Fibroblast of skin of left biceps (primary cell): Measurements from ENCODE around the gene EAF1.
"Not testable (repeated sequence)": the region's sequence is repeated elsewhere in the genome, so short reads cannot be mapped to it uniquely, and the experiment has no call there.

ENCODE experiments used
- DNase-seq, 2 experiments: peaks; one replicate each; pipeline ENCODE4 v3.0.0-alpha.2; 2013; ENCODE audit warnings: low read depth in 2 of 2

The EAF1 gene

DNA sequence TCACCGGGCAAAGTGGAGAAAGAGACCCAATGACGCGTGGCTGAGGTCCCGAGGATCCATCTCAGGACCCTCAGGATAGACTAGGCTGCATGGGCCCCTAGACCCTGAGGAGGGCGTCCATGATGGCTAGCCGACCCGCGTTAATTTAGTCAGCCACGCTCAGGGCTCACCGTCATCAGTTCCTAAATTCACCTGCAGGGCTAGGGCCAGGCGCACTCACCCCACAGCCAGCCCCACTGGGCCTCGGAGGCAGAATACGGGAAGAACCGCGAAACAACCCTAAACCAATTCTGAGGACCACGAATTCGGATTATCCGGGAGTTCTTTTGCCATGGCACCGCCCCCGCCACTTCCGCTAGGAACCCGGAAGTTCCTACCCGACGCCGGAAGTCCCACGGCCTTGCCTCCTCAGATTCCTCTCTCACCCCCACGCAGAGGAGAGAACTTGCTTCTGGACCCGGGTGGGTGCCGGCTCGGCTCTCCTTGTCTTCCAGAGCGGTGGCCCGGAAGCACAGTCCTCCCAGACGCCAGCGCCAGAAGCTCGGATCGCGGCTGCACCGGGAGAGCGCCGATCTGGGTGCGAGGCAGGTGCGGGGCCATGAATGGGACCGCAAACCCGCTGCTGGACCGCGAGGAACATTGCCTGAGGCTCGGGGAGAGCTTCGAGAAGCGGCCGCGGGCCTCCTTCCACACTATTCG, at the start of gene EAF1, which contains the start of gene METTL6:
Gene EAF1 (plus strand): TSS at position 417 of the 699 bp plus-strand sequence. CDS start 182 bp downstream, at position 599.
Gene METTL6 (minus strand): TSS at position 363 of the 699 bp plus-strand sequence. CDS start 1,033 bp downstream, outside the sequence.
- DNase-seq = peak; percentile 33 to 38

DNA sequence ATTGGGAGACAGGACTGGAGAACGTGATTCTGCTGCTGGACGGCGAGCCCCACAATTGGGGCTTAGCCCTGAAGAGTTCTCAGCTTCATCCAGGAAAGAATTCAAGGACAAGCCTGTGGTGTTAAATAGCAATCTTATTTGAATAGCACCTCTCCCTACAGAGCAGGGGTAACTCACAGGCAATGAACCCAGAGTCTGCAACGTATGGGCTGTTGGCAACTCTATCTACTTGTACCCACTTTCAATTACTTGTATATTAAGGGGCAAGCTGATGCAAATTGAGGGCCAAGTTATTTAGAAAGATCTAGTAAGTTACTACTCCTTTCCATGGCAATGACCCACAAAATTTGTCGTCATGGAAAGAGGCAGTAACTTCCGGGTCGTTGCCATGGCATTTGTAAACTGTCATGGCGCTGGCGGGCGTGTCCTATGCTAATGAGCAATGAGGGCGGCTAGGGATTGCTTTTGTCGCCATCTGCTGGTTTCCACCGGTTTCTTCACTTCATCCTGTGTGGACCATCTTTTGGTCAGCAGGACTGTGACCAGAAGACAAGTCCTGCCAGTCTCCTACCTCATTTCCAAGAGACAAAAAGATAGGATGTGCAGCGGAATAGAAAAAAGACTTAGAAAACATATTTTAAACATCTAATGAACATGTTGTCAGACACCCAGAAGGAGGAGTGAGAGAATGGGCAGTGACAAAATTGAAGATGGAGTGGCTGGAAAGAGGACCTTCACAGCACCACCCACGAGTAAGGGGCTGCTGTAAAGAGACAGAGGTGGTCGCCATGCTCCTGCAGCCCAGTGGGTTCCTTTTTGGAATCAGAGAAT, 49.2 kb upstream of the EAF1 start:
- peak; percentile 84 to 85 for DNase-seq

DNA sequence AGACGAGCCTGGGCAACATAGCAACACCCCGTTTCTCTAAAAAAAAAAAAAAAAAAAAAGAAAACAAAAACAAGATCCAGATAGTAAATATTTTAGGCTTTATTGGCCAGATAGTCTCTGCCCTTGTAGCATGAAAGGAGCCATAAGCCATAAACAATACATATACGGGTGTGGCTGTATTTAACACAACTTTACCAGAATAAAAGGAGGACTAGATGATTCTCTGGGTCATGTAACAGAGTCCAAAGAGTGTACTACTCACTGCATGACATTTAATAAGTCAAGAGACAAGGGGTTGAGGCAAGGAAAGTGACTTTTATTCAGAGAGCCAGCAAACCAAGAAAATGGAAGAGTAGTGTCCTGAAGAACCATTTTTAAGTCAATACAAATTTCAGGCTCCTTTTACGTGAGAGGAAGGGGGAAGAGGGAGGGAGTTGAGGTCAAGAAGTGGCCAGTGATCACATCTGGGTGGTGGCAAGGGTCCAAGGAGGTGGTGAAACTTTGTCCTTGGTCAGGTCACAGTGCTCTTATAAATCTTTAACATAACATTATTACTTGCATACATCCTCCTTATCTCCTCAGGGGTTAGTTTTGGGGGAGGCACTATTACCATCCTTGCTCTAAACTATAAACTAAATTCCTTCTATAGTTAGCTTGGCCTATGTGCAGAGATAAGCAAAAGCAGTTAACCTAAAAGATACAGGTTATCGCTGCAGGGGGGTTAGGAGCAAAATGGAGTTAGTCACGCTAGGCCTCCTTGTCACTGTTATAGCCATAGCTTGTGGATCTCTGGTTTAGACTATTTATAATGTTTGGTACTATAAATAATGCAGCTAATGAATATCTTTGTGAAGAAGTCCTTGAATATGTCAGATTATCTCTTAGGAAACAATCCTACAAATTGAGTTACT, 46.2 kb upstream of the EAF1 start:
- DNase-seq = no peak

DNA sequence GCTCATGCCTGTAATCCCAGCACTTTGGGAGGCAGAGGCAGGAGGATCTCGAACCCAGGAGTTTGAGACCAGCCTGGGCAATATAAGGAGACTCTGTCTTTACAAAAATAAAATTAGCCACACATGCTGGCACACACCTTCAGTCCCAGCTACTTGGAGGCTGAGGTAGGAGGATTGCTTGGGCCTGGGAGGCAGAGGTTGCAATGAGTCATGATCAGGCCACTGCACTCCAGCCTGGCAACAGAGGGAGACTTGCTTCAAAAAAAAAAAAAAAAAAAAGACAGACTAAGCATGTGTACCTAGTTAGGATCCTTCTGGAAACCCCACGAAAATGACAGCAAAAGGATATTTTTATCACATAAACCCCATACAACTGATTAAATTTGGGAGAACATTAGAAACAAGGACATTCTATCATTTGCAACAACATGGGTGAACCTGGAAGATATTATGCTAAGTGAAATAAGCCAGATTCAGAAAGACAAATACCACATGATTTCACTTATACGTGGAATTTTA, 44.9 kb upstream of the EAF1 start:
- DNase-seq = no peak

DNA sequence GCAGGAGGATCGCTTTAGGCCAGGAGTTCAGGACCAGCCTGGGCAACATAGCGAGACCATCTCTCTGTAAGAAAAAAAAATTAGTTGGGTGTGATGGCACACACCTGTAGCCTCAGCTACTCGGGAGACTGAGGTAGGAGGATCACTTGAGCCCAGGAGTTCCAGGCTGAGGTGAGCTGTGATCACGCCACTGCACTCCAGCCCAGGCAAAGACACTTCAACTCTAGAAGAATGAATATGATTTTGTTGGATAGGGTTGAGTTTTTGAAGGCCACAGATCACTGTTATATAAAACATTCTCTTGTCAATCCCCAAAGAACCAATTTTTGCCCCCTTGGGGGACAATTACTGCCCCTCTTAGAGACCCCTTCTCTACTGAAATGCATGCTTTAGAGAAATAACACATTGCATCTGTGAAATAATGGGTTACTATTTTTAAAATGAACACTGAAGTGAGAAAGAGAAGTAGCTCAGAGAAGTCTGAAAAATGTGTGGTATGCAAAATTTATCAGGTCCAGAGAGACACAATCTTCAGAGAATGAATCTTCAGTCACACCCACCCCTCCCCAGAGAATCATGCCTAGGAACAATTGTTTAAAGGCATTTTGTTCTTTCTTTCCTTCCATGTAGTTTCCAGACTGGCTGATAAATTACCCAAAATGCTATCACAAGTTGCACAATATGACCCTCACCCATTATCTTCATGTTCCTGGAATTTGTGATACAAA, 42.7 kb upstream of the EAF1 start:
- no peak for DNase-seq

DNA sequence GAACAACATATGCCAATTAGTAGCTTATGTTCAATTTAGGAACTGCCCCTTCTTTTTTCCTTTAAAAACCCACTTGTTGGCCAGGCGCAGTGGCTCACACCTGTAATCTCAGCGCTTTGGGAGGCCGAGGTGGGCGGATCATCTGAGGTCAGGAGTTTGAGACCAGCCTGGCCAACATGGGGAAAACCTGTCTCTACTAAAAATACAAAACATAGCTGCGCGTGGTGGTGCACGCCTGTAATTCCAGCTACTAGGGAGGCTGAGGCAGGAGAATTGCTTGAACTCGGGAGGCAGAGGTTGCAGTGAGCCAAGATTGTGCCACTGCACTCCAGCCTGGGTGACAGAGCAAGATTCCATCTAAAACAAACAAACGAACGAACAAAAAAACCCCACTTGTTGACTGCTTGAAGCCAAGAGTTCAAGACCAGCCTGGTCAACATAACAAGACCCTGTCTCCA, 42.1 kb upstream of the EAF1 start:
- DNase-seq = not testable (repeated sequence)

DNA sequence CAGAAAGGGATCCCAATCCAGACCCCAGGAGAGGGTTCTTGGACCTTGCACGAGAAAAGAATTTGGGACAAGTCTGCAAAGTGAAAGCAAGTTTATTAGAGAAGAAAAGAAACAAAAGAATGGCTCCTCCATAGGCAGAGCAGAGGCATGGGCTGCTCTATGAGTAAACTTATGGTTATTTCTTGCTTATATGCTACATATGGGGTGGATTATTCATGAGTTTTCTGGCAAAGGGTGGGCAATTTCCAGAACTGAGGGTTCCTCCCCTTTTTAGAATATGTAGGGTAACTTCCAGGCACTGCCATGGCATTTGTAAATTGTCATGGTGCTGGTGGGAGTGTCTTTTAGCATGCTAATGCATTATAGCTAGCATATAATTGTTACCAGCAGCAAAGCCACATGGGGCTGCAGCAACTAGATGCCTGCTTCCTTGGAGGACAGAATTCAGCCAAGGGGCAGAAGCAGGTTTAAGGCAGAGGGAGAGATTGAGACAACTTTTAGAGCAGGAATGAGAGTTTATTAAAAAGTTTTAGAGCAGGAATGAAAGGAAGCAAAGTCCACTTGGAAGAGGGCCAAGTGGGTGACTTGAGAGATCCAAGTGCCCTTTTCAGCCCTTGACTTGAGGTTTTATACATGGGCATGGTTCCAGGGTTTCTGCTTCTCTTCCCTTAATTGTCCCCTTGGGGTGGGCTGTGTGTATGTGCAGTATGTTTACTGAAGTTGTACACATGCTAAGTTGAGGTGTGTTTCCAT, 41.3 kb upstream of the EAF1 start:
- no peak for DNase-seq

DNA sequence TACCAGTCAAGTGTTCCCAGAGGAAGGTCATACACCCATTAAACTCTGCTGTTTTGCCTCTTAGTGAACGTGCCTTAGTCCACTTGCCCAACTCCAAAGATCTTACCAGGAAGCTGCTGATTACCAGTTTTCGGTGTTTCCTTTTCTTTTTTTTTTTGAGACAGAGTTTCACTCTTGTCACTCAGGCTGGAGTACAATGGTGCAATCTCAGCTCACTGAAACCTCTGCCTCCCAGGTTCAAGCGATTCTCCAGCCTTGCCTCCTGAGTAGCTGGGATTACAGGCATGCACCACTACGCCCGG, 40.8 kb upstream of the EAF1 start:
- DNase-seq = not testable (repeated sequence)

DNA sequence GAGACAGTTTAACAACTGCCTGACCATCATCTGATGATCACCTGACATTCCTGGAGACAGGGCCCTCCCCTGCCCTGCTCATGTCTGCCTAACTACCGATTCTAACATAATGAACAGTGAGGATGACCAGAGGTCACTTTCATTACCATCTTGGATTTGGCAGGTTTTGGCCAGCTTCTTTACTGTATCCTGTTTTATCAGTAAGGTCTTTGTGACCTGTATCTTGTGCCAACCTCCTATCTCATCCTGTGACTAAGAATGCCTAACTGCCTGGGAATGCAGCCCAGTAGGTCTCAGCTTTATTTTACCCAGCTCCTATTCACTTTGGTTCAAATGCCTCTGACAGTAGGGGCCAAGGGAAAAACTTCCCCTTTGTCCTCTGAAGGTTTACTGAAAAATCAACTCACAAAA, 40.2 kb upstream of the EAF1 start:
- no peak for DNase-seq

DNA sequence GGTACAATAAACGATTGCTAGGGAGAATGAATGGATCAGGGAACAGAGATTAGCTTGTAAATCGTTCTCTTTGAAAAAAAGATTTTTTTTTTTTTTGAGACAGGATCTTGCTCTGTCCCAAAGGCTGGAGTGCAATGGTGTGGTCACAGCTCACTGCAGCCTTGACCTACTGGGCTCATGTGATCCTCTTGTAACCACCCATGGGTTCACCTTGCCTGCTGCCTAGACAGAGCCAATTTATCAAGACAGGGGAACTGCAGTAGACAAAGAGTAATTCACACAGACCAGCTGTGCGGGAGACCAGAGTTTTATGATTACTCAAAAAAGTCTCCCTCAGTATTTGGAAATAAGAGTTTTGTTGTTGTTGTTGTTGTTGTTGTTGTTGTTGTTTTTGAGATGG, 39.7 kb upstream of the EAF1 start:
- DNase-seq = no peak

DNA sequence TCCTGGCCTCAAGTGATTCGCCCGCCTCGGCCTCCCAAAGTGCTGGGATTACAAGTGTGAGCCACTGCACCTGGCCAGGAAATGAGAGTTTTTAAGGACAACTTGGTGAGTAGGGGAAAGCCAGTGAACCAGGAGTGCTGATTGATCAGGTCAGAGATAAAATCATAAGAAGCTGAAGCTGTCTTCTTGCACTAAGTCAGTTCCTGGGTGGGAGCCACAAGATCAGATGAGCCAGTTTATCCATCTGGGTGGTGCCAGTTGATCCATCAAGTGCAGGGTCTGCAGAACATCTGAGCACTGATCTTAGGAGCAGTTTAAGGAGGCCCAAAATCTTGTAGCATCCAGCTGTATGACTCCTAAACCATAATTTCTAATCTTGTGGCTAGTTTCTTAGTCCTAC, 39.1 kb upstream of the EAF1 start:
- not testable (repeated sequence) for DNase-seq

DNA sequence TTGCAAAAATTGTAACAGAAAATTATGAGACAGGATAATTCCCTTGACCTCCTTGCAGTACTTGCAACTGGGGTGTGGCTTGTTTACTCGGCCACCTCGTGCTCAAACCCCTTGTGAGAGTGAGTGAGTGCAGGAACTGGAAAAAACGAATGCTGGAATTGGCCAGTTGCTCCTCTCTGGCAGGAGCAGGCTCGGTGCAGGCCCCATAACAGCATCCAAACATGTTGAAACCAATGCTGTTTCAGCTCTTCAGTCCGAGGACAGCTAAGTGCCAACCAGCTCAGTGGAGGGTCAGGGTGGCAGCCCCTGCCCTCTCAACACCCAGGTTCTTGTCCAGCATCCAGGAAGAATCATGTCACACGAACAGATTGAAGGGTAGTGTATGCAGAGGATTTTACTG, 36.9 kb upstream of the EAF1 start:
- DNase-seq = no peak

DNA sequence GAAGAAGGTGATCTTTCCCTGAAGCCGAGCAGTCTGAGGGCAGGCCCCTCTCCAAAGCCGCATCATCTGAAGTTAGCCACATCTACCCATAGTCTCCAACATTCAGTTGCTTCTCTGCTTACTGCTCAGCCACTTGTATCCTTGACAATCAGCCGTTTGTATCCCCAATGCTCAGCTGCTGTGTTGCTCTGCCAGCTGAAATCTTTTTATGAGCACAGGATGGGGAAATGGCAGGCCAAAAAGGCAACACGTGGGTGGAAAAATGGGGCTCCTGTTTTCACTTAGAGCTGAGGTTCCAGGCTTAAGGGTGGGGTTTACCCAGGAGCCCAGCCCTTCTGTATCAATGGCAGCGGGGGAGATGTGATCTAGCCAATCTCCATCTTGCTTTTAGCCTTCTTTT, 36.4 kb upstream of the EAF1 start:
- DNase-seq = no peak

DNA sequence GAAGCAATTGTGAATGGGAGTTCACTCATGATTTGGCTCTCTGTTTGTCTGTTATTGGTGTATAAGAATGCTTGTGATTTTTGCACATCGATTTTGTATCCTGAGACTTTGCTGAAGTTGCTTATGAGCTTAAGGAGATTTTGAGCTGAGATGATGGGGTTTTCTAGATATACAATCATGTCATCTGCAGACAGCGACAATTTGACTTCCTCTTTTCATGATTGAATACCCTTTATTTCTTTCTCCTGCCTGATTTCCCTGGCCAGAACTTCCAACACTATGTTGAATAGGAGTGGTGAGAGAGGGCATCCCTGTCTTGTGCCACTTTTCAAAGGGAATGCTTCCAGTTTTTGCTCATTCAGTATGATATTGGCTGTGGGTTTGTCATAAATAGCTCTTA, 34.1 kb upstream of the EAF1 start:
- not testable (repeated sequence) for DNase-seq

DNA sequence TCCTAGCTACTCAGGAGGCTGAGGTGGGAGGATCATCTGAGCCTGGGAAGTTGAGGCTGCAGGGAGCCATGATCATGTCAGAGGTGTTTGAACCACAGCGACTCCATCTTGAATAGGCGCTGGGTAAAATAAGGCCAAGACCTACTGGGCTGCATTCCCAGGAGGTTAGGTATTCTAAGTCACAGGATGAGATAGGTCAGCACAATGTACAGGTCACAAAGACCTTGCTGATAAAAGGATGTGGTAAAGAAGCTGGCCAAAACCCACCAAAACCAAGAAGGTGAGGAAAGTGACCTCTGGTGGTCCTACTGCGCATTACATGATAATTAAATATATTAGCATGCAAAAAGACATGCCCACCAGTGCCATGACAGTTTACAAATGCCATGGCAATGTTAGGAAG, 28.7 kb upstream of the EAF1 start:
- not testable (repeated sequence) for DNase-seq

DNA sequence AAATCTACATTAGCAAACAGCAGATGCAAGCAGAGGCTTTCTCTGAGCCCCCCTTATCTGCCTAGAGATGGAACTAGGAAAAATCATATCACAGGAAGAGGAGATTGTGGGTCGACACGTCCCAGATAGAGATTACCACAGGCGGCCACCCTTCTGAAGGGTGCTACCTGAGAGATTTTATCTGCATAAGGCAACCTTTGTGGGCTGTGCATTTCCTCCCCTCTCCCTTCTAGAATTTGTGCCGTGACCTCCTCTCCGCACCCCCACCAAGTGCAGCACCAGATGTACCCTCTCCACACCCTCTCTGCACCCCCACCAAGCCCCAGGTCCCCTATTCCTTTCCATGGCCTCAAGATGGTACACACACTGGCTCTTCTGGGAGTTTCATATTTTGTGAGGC, 27.4 kb upstream of the EAF1 start:
- DNase-seq = no peak

DNA sequence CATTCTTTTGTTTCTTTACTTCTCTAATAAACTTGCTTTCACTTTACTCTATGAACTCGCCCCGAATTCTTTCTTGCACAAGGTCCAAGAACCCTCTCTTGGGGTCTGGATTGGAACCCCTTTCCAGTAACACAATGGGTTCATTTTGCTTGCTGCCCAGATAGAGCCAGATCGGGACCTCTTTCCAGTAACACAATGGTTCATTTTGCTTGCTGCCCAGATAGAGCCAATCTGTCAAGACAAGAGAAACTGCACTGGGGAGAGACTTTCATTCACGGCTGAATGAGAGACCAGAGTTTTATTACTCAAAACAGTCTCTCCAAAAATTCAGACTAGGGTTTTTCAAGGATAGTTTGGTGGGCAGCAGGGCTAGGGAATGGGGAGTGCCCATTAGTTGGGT, 25.5 kb upstream of the EAF1 start:
- DNase-seq = no peak

DNA sequence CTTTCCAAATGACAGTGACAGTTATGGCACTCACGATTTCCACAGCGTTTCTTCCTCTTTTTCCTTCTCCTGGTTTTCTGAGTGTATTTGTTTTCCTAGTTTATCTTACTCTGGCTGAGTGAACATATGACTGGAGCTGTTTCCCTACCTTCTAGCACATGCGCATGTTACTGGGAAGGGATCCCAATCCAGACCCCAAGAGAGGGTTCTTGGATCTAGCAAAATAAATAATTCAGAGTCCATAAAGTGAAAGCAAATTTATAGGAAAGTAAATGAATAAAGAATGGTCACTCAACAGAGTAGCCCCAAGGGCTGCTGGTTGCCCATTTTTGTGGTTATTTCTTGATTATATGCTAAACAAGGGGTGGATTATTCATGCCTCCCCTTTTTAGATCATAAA, 23.9 kb upstream of the EAF1 start:
- no peak for DNase-seq

DNA sequence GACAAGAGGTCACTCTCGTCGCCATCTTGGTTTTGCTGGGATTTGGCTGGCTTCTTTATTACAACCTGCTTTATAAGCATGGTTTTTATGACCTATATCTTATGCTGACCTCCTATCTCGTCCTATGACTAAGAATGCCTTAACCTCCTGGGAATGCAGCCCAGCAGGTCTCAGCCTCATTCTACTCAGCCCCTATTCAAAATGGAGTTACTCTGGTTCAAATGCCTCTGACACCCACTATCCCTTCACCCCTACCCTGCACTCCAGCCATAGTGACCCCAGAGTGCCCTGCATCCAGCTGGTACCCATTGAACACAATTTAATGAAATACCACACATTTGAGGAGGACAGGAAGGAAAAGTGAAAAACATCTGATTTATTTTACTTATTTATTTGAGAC, 23.4 kb upstream of the EAF1 start:
- no peak for DNase-seq

DNA sequence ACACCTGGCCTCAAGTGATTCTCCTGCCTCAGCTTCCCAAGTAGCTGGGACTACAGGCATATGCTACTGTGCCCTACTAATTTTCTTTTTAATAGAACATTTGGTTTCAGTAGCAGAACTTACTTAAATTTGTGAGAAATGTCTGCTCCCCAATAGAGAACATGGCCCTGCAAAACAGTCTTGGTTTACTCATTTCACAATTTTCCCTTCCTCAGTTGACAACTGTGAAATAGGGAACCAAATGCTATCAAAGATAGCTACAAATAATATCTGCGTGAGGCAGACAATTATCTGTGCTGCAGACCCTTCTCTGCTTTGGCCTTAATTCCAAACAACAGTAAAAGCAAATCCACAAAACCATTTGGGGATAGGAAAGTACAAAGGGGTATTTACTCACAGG, 22.6 kb upstream of the EAF1 start:
- no peak for DNase-seq
